ENCODE measurements around the gene IL22.

The IL22 gene, protein sequence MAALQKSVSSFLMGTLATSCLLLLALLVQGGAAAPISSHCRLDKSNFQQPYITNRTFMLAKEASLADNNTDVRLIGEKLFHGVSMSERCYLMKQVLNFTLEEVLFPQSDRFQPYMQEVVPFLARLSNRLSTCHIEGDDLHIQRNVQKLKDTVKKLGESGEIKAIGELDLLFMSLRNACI

DNA sequence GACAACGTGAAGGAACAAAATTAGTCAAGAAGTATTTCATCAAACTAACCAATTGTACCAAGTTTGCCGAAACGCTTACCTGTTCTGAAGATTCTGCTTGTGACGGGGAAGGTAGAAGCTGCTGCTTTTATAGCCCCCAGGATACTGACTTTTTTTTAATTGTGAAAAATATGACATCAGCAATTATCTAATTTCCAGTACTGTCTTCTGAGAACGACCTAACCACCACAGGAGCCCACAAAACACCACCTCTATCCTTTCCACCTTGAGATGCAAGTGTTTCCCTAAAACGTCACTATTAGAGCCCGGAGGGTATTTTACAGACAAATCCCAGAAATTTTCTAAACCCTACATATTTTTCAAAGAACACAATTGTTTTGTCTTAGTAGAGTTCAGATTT is at the start of gene IL22:
IL22 (minus strand) TSS at position 101 of the 400 bp plus-strand sequence. CDS start 156 bp downstream, outside the sequence.
- no peak for DNase-seq

DNA sequence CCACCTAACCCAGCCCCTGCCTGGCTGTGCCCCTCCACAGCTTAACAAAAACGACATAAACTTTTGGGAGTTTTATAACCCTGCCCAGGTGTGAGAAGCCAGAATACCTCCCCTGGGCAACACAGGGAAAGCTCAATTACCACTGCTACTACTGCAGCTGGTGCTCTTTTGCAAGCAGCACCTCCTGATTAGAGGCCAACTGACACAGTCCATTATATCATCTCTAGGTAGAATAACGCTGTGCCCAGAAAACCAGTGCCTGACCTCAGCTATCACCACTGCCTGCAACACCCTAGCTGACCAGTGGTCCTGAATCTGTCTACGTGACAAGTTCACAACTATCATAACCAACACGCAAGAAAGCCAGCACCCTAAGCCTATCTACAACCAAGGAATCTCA is 44.5 kb upstream of the IL22 start:
- no peak for DNase-seq

DNA sequence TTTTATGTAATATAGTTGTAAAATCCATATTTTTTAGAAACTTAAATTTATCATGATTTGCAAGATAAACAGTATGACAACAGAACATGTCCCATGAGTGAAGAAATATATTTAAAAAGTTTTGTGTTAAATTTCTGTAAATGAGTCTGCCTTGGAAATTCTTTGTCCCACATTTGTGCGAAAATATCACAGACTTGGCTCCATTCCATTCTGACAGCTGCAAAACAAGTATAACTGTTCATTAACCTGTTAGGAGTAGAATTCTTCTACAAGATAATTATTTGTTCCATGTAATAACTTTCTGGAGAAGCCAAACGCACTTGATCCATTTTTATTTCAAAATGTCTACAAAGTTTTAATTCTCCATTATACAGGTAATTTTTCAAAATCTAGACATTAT is 40.8 kb upstream of the IL22 start:
- no peak for DNase-seq

DNA sequence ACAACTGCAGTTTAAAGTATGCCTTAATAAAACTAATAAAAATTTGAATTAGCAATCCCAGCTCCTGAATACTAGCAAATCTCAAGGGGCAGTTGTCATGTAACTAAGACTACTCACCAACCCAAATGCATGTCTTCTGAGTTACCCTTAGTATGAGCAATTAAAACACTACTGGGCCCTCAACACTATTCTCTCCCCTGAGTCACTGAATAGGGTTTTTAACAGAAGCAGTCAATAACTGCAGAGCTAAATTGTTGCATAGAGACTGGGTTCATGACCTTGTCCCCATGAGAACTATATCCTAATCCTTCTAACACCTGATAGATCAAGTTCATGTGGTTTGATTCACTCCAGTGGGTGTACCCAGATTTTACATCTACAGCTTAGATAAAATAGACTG is 39.9 kb upstream of the IL22 start:
- DNase-seq, result no peak

DNA sequence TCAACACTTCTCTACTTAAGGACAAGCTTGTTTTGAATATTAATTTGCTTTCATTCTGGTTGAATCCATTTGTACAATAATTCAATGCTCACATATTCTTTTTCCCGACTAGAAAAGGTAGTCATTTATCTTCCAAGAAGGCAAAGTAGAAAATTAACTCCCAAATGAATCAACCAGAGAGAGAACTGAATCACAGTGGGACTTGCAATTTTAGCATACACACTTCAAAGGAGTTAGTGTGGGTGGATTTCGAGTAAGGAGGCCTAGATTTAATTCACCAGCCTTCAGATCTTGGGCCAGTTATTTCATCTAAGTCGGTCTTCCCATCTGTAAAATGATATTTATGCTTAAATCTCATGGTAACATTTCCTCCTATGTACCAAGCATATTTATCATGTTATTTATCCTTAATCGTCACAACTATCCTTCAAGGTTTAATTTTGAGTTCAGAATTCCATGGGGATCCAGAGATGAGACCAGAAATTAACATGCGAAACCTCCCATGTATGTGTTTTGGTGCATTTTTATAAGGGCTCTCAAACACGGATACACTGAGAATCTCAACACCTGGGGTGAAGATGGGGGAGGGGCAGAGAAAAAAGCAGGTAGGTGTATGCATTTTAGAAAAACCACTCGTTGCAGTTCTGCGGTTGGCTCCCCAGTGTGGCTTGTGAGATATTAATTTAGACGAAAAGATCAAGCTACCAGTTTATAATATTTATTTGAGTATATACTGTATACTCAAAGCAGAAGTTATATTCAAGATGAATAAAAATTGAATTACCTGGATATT is 38.9 kb upstream of the IL22 start:
- DNase-seq, result no peak

DNA sequence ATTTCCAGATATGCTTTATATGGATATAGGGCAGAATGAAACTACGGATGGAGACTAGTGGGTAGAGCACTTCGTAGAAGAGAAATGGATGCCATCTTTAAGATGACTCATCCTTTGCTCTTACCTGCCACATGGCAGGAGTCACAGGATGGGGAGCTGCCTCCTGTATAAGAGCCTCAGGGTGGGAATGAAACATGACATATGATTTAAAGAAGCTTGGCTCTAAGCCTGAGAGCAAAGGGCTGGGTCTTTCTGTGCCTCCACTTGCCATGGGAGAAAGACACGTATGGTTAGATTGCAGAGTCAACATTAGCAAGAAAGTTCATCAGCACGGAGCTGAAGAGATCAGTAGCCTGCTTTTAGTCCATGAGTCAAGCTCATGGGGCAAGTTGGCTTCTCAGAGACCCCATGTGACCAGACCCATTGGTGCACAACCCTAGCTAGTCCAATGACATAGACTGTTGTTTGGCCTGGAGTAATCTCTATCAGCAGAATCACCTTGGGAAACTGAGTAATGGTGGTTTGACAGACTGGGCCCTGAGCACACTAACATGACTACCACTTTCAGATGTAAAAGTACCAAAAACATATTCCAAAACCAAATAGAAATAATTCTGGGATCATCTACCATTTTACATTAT is 38.1 kb upstream of the IL22 start:
- DNase-seq, result no peak

DNA sequence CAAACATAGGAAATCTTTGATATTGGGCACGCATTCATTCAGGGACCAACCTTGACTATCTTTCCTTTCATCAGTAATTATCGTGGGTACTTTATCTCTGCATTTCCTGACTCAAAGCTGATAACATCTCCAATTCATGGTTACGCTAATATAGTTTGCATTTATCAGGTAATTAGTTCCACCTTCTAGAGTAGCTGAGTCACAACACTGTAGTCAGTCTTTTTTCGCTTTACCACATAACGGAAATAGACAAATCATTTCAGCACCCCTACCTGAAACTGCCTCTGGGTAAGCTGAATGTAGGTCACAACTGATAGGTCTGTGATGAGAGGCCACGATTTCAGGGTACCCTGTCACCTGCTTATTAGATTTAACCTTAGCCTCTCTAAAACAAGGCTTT is 36.7 kb upstream of the IL22 start:
- DNase-seq, result no peak

DNA sequence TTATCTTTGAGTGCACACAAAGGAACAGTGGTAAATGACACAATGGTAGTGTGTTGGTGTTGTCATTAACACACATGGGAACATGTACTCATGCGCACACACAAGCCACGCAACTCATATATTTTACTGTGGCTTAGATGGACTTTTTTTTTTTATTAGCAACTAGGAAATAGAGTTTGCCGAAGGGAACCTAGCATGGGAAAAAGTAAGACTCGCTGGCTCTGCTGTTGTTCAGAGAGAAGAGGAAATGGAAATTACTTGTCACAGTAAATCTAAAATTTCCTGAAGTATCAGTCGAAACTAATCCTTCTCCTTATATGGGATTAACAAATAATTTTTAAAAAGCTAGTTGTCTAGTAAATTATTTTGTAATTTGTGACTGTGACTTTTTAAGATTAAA is 33.7 kb upstream of the IL22 start:
- no peak for DNase-seq

DNA sequence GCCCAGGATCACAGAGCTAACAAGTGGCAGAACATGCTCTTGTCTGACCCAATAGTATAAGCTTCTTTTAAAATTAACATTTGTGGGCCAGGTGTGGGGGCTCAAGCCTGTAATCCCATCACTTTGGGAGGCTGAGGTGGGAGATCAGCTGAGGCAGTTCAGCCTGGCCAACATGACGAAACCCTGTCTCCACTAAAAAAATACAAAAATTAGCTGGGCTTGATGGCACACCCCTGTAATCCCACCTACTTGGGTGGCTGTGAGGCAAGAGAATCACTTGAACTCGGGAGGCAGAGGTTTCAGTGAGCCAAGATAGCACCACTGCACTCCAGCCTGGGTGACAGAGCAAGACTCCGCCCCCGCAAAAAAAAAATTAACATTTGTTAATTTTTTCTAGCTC is 33.0 kb upstream of the IL22 start:
- no peak for DNase-seq

DNA sequence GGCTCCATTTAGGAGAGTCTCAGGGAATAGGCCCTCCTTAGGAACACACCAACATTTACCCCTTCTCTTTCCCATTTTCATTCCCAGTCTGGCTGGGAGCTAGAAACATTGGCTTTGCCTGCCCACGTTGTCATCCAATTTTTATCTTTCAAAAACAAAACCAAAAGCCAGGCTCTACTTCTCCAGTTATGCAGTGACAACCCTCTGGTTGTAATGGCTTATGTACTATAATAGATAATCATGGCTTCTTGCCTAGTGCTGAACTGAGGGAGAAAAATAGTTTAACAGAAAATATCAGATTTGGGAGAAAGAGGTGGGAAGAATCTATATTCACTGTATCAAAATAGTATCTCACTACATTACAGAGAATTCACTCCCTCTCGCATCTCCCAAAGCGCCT is 32.1 kb upstream of the IL22 start:
- no peak for DNase-seq

DNA sequence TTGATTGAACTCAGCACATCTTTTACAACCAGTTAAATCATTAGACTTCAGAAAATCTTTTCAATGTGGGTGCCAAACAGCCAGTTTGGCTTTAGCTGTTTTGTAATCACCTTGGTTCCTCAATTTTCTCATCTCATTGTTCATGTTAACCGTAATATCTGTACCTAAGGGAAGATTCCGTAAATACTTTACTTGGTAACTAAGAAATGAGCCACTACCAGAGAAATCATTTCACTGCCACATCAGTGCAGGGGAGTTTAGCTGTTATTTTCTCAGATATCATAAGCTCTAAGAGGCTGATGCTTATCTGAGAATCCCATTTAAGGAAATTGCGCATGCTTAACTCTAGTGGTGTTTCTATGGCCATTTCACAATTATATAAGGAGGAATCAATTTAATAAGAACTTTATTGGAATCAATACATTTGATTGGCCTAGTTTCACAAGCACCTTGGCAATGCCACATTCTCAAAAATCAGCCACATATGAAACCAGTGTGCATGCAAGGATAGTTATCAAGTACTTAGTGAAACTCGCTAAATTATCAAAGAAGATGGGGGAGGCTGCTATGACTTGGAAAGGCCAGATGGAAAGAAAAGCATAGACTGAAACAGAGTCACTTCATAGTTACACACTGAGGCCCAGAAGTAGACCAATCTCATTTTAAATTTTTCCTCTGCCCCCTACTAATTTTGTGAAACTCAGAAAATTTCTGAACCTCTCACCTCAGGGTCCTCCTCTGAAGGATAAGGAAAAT is 28.1 kb upstream of the IL22 start:
- no peak for DNase-seq

DNA sequence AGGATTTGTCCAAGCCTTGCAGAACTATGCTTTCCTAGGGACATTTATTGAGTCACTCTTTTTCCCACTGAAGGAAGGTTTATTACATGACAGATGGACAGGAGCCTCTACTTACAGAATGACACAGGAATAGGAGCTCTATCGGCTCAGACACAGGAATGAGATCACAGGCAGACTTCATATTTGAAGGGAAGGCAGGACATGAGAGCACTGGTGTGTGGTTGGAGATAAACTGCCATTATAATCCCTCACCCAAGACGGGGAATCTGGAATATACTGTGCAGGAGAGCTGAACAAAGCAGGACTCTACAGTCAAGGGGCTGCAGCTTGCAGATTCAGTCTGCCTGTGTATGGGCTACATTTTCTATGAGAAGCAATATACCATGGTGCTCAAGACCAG is 26.8 kb upstream of the IL22 start:
- no peak for DNase-seq

DNA sequence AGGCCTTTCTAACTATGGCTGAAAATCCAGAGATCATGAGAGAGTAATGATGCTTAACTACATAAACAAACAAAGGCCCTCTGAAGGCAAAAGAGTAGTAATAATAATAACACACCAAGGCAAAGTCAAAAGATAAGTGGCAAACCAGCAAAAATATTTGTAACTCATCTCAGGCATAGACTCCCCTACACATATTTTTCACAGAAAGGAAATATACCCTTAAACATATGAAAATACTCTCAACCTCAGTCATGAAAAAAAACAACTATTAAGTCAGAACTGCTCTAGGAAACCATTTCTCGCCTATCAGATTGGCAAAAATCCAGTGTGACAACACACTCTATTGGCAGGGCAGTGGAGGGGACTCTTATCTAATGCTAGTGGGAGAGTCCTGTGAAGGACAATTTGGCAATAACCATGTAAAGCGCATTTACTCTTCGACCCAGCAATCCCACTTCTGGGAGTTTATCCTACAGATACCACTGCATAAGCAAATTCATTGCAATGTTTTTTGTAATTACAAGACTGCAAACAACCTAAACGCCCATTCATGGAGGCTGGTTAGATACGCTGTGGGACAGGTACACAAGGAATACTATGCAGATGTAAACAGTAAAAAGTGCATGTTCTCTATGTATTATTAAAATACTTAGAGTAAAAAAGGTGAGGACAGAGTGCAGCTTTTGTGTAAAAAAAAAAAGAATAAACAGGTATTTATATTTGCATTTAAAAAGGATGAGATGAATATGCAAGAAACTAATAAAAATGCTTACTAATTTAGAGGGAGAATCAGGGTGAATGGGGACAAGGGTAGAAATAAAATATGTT is 26.0 kb upstream of the IL22 start:
- DNase-seq, result no peak

DNA sequence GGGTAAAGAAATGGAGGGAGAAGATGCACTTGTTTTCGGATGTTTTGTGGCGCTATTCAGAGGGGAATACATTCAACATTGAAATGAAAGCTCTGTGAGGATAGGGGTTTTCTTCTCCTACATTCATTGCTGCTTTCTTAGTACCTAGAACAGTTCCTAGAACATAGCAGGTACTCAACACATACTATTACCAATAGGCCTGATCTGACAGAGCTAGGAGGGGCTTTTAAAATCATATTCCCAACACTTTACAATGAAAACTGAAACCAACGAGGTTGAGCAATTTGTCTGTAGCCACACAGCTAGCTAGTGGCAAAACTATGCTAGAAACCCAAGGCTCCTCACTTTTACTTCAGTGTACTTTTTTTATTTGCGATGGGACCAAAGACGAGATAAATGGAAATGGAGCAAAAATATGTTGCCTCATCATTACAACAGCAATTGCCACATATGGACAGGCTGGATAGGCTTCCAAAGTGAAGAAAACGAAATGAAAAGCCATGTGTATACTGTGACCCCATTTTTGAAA is 23.1 kb upstream of the IL22 start:
- no peak for DNase-seq

DNA sequence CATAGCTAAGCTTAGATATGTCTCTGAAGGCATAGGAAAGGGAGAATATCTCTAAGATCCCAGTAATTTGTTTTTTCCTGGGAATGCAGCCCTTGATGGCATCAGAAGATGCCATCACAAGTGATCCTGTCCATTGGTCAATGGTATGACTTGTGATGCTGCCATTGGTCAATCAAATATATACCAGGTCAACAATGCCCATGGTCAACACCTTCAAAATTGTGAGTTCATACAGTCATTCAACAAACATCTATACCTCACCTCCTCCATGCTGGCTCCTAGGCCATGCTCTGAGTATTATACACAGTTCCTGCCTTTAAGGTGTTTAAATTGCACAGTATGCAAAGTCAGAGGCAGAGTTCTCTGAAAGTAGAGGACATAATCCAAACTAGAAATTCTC is 19.3 kb upstream of the IL22 start:
- DNase-seq, result no peak

DNA sequence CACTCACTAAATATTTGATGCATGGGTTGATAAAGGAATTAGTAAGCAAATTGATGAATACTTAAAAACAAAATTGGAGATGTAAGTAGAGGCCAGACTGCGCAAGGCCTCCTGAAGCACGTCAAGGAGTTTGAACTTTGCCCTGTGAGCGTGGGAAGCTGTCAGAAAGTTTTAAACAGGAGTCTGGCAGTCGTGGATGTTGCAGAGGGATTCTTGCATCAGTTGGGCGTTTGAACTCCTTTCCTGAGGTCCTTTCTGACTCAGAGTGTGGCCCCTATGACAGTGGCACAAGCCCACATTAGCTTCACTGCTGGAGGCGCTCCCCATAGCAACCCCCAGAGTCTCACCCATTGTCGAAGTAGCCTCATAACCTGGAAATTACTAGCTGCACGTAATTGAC is 17.9 kb upstream of the IL22 start:
- no peak for DNase-seq

DNA sequence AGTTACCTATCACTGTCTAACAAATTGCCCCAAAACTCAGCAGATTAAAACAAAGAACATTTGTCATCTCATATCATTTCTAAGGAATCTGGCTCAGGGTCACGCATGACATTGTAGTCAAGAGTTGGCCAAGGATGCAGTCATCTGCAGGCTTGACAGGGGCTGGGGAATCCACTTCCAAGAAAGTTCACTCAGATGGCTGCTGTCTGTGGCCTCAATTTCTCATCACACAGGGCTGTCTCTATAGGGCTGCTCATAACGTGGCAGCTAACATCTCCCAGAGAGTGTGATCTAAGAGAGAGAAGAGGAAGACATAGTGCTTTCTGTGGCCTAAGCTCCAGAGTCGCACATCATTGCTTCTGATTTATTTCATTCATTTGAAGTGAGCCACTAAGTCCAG is 17.0 kb upstream of the IL22 start:
- DNase-seq, result no peak

DNA sequence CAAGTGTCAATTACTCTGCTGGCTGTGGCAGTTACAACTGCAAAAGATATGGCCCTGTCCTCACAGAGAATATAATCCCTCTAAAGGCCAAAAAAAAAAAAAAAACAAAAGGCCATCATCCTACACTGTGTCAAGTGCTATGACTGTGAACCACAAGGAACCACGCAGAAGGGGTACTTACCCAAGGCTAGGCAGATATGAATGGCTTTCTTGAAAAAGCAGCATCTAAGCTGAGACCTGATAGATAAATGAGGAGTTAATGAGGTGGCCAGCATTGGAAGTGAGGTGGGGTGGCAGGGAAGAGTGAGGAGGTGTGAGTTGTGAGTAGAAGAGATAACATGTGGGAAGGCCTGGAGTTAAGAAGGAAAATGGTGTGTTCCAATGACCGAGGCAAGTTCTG is 16.4 kb upstream of the IL22 start:
- DNase-seq, result no peak

DNA sequence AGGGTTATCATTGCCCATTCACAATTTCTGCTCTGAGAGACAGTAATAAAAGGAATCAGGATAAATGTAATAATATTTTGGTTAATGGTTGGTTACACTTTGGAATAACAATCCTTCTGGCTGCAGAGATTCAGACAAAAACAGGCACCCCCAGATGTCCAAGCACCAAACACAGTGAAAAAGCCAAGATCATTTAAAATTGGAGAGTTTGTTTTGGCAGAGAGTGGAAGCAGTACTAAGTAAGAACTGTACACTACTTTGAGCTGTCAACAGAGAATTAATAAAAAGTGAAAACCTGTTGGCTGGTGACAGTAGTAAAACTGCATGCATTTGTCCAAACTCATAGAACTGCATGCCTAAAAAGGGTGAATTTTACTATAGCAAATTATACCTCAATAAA is 15.6 kb upstream of the IL22 start:
- DNase-seq, result no peak

DNA sequence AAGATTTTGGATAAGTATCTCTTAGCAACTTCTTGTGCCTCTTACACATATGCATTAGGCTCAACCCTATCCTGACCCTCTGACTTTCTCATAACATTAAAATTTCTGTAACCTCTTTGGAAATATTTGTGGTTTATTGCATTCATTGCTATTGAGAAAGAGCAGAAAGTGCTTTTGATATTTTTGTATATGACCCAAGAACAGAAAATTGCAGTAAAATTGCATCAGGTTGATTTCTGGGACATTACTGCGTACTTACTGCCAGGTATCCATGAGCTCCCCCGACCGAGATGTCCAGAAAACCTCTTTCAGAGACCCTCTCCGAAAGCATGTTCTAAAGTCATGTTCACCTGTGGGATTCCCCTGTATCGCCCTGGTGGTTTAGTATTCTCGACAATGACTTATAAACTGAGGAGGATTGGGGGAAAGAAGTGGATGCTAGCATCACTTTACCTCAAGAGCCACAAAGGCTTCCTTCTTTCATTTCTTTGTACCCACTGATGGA is 14.5 kb upstream of the IL22 start:
- DNase-seq, result no peak

DNA sequence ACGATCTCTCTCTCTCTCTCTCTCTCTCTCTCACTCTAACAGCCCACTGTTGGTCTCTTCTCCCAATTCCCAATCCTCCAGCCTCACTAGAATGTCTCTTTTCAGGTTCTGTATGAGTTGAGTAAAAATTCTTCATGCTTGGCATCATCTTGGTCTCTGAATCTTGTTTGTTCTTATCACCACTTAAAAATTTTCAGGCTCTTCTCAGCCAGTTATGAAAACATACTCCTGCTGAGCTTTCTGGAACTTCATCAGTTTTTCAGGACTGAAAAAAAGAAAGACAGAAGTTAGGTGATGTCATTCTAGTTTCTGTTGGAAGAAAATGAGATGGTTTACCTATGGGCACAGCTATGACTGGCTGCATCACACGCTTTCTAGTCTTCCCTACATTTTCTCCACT is 11.5 kb upstream of the IL22 start:
- DNase-seq, result no peak

DNA sequence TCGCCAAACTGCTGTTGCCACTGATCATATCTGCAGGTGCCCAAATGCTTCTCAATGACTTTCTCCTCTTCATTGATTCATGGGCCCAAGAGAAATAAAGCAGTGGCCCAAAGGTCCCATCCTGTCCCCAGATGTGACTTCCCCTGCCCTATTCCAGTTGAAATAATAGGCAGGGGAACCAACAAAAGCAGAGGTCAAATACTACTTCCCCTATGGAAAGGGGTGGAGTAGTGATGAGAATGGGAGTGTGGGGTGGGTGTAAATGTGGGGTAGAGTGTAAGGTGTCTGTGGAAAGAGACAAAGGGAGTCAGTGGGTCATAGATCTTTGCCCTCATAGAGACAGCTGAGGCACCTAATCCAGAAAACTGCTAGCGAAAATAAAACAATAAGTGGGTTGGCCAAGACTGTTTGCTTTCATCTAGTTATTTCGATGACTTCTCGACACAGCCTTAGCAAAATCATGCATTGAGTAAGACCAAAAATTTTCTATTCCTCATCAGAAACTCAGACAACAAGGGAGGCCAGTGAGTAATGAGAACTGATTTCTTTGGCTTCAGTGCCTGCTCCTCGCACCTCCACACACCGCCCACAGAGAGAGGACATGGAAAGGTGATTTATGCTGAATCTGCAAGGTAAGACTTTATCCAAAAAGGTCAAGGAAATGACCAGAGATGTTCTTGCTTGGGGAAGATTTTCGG is 10.9 kb upstream of the IL22 start:
- DNase-seq, result no peak
